Right cardiac atrium (tissue), 5 donors: ENCODE results near the gene NCKAP5. TPM values are rescaled to one million over a fixed set of nuclear protein-coding genes. Genes with fewer than 3 reads are reported as not detected.
"Not testable (repeated sequence)": the region's sequence is repeated elsewhere in the genome, so short reads cannot be mapped to it uniquely, and the experiment has no call there.

Experiments
- ATAC-seq, 2 donors: fragments of 200-7000 bp; cut with Tn5 transposase; one replicate each; pipeline versions ENCODE4 v1.8.0 to v1.9.1; 2020; ENCODE audit warnings: moderate library complexity in 2 of 2, mild to moderate bottlenecking in 1 of 2
- DNase-seq, 3 donors: peaks; one replicate each; pipeline ENCODE4 v3.0.0-alpha.2; 2020
- H3K27ac ChIP-seq: one replicate; pipeline ENCODE4 v1.5.1; 2013; ENCODE audit warnings: mild to moderate bottlenecking, low read length, control low read depth, moderate library complexity
- H3K27me3 ChIP-seq: one replicate; pipeline ENCODE4 v1.6.1; 2013; ENCODE audit not compliant: control insufficient read depth, insufficient read depth
- H3K4me1 ChIP-seq: one replicate; pipeline ENCODE4 v1.6.1; 2013; ENCODE audit warnings: low read length; ENCODE audit not compliant: control insufficient read depth, insufficient read depth
- H3K4me3 ChIP-seq: one replicate; pipeline ENCODE4 v1.5.1; 2013; ENCODE audit warnings: low read length, control low read depth
- H3K9me3 ChIP-seq: one replicate; pipeline ENCODE4 v1.6.1; 2013; ENCODE audit warnings: low read length; ENCODE audit not compliant: control insufficient read depth
- WGBS: extraction: QIAGEN DNeasy Blood & Tissue Kit; methylation state at CpG from one replicate; pipeline ENCODE4 v1.1.7; 2013; 5-methylcytosine and 5-hydroxymethylcytosine counted together
- intact Hi-C, 4 donors: fragments of 100-400 bp; cut with DNase I; formaldehyde crosslinking; loops; one replicate each; pipeline versions ENCODE4 v1.11.0 to v1.14.0; 2022 to 2023
- polyA plus RNA-seq: library from polyadenylated mRNA; stranded (reverse); fragments of 200-250 nt; gene quantifications from one replicate; pipeline ENCODE4 v1.2.3, GENCODE V29; 2013
- total RNA-seq, 4 donors: library from RNA; stranded (reverse); fragmentation: NEBNext Ultra II Directional; extraction: Animal tissue kit (Norgen Biotek cat#: 25700); gene quantifications; one replicate each; pipeline ENCODE4 v1.2.1, GENCODE V29; 2021
- donor health status: healthy with polysubstance abuse.
- donor health status: DM: no; HTN: yes; CAD: no.
- donor health status: DM: no; HTN: no; CAD: no.
- donor health status: DM: no; HTN: yes; CAD: no; lungs with severe emphysema.
- donor health status: DM: yes; HTN: yes; CAD: no.

Gene NCKAP5
- total and polyA plus RNA-seq, 5 donors, result 3.8 to 11.1 (median 7.3) TPM

- Histone ChIP-seq H3K9me3 (no peaks in the 10 kb centered on the region), H3K4me3 (no peak overlapping the region), H3K27me3 (no peaks in the 10 kb centered on the region), H3K4me1 (no peaks in the 10 kb centered on the region), H3K27ac (no peak overlapping the region)
- no peak for DNase-seq
- WGBS, result 100% methylated on average over 1 of the region's 1 CpG
- intact Hi-C loops, result no loop called here
- no peak for ATAC-seq
Observed at GRCh38 chr2:133522204-133522603, 46.1 kb downstream of the NCKAP5 start.

GRCh38 chr2:133521146-133521745 is 47.0 kb downstream of the NCKAP5 start:
- no peak for ATAC-seq
- WGBS, result 81% methylated on average over 3 of the region's 3 CpGs
- Histone ChIP-seq H3K27ac (no peak overlapping the region), H3K4me1 (no peaks in the 10 kb centered on the region), H3K9me3 (no peaks in the 10 kb centered on the region), H3K4me3 (no peak overlapping the region), H3K27me3 (no peaks in the 10 kb centered on the region)
- no peak for DNase-seq
- intact Hi-C loops, result no loop called here

GRCh38 chr2:133519677-133520076 is 48.6 kb downstream of the NCKAP5 start:
- WGBS, result 81% methylated on average over 7 of the region's 7 CpGs

GRCh38 chr2:133518700-133519344 is 49.4 kb downstream of the NCKAP5 start:
- H3K27ac ChIP-seq, result no peak overlapping the region
- DNase-seq, result no peak
- H3K4me3 ChIP-seq, result no peak overlapping the region
- no peaks in the 10 kb centered on the region for H3K4me1 ChIP-seq
- intact Hi-C loops, result no loop called here
- no peaks in the 10 kb centered on the region for H3K27me3 ChIP-seq
- ATAC-seq, result no peak
- H3K9me3 ChIP-seq, result no peaks in the 10 kb centered on the region

More at GRCh38 chr2:133519677-133520076, 48.6 kb downstream of the NCKAP5 start:
- H3K4me1 ChIP-seq, H3K9me3 ChIP-seq, intact Hi-C loops, H3K4me3 ChIP-seq, H3K27ac ChIP-seq, ATAC-seq, DNase-seq, H3K27me3 ChIP-seq: not testable (repeated sequence)

GRCh38 chr2:133517876-133518275 is 50.4 kb downstream of the NCKAP5 start:
- WGBS, result 82% methylated on average over 3 of the region's 3 CpGs
- H3K4me1 ChIP-seq, result no peaks in the 10 kb centered on the region
- no peaks in the 10 kb centered on the region for H3K9me3 ChIP-seq
- H3K4me3 ChIP-seq, result no peak overlapping the region
- ATAC-seq (no peak), DNase-seq (no peak)
- H3K27ac ChIP-seq, result no peak overlapping the region
- intact Hi-C loops, result no loop called here
- no peaks in the 10 kb centered on the region for H3K27me3 ChIP-seq

- Histone ChIP-seq H3K9me3 (no peaks in the 10 kb centered on the region), H3K4me3 (no peak overlapping the region)
- intact Hi-C loops, result no loop called here
Observed at GRCh38 chr2:133516405-133517026, 51.7 kb downstream of the NCKAP5 start.

GRCh38 chr2:133515271-133515670 is 53.0 kb downstream of the NCKAP5 start:
- ATAC-seq (no peak), DNase-seq (no peak)
- Histone ChIP-seq H3K27me3 (no peaks in the 10 kb centered on the region), H3K27ac (no peak overlapping the region), H3K4me3 (no peak overlapping the region), H3K9me3 (no peaks in the 10 kb centered on the region), H3K4me1 (no peaks in the 10 kb centered on the region)
- WGBS, result 91% methylated on average over 2 of the region's 2 CpGs
- intact Hi-C loops, result no loop called here

More at GRCh38 chr2:133516405-133517026, 51.7 kb downstream of the NCKAP5 start:
- Histone ChIP-seq H3K4me1 (no peaks in the 10 kb centered on the region), H3K27me3 (no peaks in the 10 kb centered on the region), H3K27ac (no peak overlapping the region)
- ATAC-seq (no peak), DNase-seq (no peak)
- WGBS, result 96% methylated on average over 6 of the region's 6 CpGs

- DNase-seq (no peak), ATAC-seq (no peak)
- Histone ChIP-seq H3K4me1 (no peaks in the 10 kb centered on the region), H3K9me3 (no peaks in the 10 kb centered on the region), H3K27ac (no peak overlapping the region), H3K4me3 (no peak overlapping the region), H3K27me3 (no peaks in the 10 kb centered on the region)
- WGBS, result 92% methylated on average over 8 of the region's 8 CpGs
- intact Hi-C loops, result no loop called here
Observed at GRCh38 chr2:133513893-133514292, 54.4 kb downstream of the NCKAP5 start.

GRCh38 chr2:133512121-133512520 is 56.1 kb downstream of the NCKAP5 start:
- Histone ChIP-seq H3K4me1 (no peaks in the 10 kb centered on the region), H3K9me3 (no peaks in the 10 kb centered on the region), H3K4me3 (no peak overlapping the region), H3K27me3 (no peaks in the 10 kb centered on the region), H3K27ac (no peak overlapping the region)
- intact Hi-C loops, result no loop called here
- DNase-seq (no peak), ATAC-seq (no peak)
- 95% methylated on average over 4 of the region's 4 CpGs for WGBS

- DNase-seq (no peak), ATAC-seq (no peak)
- Histone ChIP-seq H3K9me3 (no peaks in the 10 kb centered on the region), H3K27me3 (no peaks in the 10 kb centered on the region), H3K4me1 (no peaks in the 10 kb centered on the region), H3K4me3 (no peak overlapping the region), H3K27ac (no peak overlapping the region)
- 49% methylated on average over 1 of the region's 1 CpG for WGBS
- intact Hi-C loops, result no loop called here
Observed at GRCh38 chr2:133511679-133512078, 56.6 kb downstream of the NCKAP5 start.

- ATAC-seq (no peak), DNase-seq (no peak)
- no peak overlapping the region for H3K4me3 ChIP-seq
- WGBS, result 86% methylated on average over 6 of the region's 6 CpGs
- intact Hi-C loops, result no loop called here
- H3K27ac ChIP-seq, result no peak overlapping the region
- H3K27me3 ChIP-seq, result no peaks in the 10 kb centered on the region
- H3K4me1 ChIP-seq, result peaks cover 3% of the 10 kb centered on the region
- no peaks in the 10 kb centered on the region for H3K9me3 ChIP-seq
Observed at GRCh38 chr2:133509777-133510176, 58.5 kb downstream of the NCKAP5 start.
